Psoas muscle (tissue), 8 donors: ENCODE data around the gene PRR5L. TPM values are rescaled to one million over a fixed set of nuclear protein-coding genes. Genes with fewer than 3 reads are reported as not detected.

Source experiments
- ATAC-seq, 4 donors: fragments of 200-7000 bp; cut with Tn5 transposase; one replicate each; pipeline ENCODE4 v1.9.1; 2020; ENCODE audit warnings: moderate library complexity in 3 of 4, mild to moderate bottlenecking in 2 of 4
- DNase-seq, 2 donors: peaks; one replicate each; pipeline ENCODE4 v3.0.0-alpha.2; 2020
- H3K27ac ChIP-seq: fragments of 200-600 bp; one replicate; pipeline ENCODE4 v1.8.0; 2022
- H3K27me3 ChIP-seq, 3 donors: fragments of 200-600 bp in 1 of 3; one replicate each; pipeline versions ENCODE4 v1.6.1 to v1.8.0; 2013 to 2022; ENCODE audit warnings: low read length in 2 of 3, mild to moderate bottlenecking in 2 of 3, moderate library complexity in 1 of 3; ENCODE audit not compliant: insufficient read depth in 3 of 3
- H3K36me3 ChIP-seq, 2 donors: fragments of 200-600 bp in 1 of 2; one replicate each; pipeline versions ENCODE4 v1.6.1 to v1.8.0; 2013 to 2022; ENCODE audit warnings: low read depth in 1 of 2, mild to moderate bottlenecking in 1 of 2, moderate library complexity in 1 of 2; ENCODE audit not compliant: insufficient read depth in 1 of 2
- H3K4me1 ChIP-seq: fragments of 200-600 bp; one replicate; pipeline ENCODE4 v1.8.0; 2022
- H3K4me3 ChIP-seq: fragments of 200-600 bp; one replicate; pipeline ENCODE4 v1.8.0; 2022; ENCODE audit warnings: mild to moderate bottlenecking
- H3K9me3 ChIP-seq: fragments of 200-600 bp; one replicate; pipeline ENCODE4 v1.8.0; 2022
- WGBS, 3 donors: extraction: QIAGEN DNeasy Blood & Tissue Kit; methylation state at CpG; one replicate each; pipeline versions ENCODE4 v1.1.6 to v1.1.7; 2013; 5-methylcytosine and 5-hydroxymethylcytosine counted together
- intact Hi-C, 2 donors: fragments of 100-400 bp; cut with DNase I; formaldehyde crosslinking; loops; one replicate each; pipeline versions ENCODE4 v1.11.0 to v1.14.2; 2022
- polyA plus RNA-seq, 3 donors: library from polyadenylated mRNA; stranded (reverse); fragments of 200-250 nt; gene quantifications; one replicate each; pipeline ENCODE4 v1.2.3, GENCODE V29; 2013
- total RNA-seq, 4 donors: library from RNA; stranded (reverse); fragmentation: NEBNext Ultra II Directional in 2 of 4; extraction: Animal tissue kit (Norgen Biotek cat#: 25700) in 2 of 4; gene quantifications; one replicate each; pipeline versions ENCODE4 v1.2.1 to v1.2.4, GENCODE V29; 2021 to 2023
- TF ChIP-seq, protein P1 (sequence below): fragments of 200-600 bp; IDR thresholded peaks from one replicate; pipeline ENCODE4 v1.8.0; 2022; ENCODE audit warnings: antibody characterized with exemption
- donor health status: healthy with polysubstance abuse.
- donor health status: DM: no; HTN: no; CAD: no; lungs with moderate emphysema.
- donor health status: Bipolar disorder and iron deficiency.
- donor health status: healthy.
- donor health status: DM: yes; HTN: yes; CAD: no.
- donor health status: DM: no; HTN: no; CAD: no.
- donor health status: DM: no; HTN: no; CAD: no.
- donor health status: DM: yes; HTN: yes; CAD: no.

The PRR5L gene
- total and polyA plus RNA-seq, 7 donors = 0.39 to 2.5 (median 0.86) TPM

DNA sequence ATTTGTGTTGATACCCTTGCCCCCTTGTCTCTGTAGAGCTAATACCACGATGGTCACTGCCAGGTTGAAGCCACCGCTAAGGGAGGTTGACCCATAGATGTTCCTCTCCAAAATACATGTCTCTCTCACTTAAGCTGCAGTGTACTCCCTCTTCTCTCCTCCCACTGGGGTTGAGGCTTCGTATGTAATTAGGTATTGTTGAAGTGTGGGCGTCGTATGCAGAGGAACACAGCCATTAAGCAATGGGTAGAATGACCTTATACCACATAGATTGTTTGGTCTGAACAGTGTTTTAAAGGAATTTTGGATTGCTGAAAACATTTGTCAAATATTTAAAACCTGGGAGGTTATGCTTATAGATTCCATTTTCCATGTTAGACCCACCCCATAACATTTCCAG lies 142.0 kb downstream of the PRR5L start:
- peaks cover 18% of the 10 kb centered on the region for H3K4me1 ChIP-seq
- no peak for ATAC-seq
- H3K9me3 ChIP-seq = no peaks in the 10 kb centered on the region
- H3K27me3 ChIP-seq = no peaks in the 10 kb centered on the region
- no peaks in the 10 kb centered on the region for H3K36me3 ChIP-seq
- intact Hi-C loops = loop anchor here in 1 of 2 donors (10.0 kb wide), 1 partner anchor 53 kb away; no protein-coding TSS in a partner anchor
- TF ChIP-seq, protein P1, sequence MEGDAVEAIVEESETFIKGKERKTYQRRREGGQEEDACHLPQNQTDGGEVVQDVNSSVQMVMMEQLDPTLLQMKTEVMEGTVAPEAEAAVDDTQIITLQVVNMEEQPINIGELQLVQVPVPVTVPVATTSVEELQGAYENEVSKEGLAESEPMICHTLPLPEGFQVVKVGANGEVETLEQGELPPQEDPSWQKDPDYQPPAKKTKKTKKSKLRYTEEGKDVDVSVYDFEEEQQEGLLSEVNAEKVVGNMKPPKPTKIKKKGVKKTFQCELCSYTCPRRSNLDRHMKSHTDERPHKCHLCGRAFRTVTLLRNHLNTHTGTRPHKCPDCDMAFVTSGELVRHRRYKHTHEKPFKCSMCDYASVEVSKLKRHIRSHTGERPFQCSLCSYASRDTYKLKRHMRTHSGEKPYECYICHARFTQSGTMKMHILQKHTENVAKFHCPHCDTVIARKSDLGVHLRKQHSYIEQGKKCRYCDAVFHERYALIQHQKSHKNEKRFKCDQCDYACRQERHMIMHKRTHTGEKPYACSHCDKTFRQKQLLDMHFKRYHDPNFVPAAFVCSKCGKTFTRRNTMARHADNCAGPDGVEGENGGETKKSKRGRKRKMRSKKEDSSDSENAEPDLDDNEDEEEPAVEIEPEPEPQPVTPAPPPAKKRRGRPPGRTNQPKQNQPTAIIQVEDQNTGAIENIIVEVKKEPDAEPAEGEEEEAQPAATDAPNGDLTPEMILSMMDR = no peak
- WGBS, 3 donors = 95 to 98% (median 96%) methylated on average over 5 of the region's 5 CpGs
- no peak overlapping the region for H3K27ac ChIP-seq
- H3K4me3 ChIP-seq = no peak overlapping the region
- no peak for DNase-seq

DNA sequence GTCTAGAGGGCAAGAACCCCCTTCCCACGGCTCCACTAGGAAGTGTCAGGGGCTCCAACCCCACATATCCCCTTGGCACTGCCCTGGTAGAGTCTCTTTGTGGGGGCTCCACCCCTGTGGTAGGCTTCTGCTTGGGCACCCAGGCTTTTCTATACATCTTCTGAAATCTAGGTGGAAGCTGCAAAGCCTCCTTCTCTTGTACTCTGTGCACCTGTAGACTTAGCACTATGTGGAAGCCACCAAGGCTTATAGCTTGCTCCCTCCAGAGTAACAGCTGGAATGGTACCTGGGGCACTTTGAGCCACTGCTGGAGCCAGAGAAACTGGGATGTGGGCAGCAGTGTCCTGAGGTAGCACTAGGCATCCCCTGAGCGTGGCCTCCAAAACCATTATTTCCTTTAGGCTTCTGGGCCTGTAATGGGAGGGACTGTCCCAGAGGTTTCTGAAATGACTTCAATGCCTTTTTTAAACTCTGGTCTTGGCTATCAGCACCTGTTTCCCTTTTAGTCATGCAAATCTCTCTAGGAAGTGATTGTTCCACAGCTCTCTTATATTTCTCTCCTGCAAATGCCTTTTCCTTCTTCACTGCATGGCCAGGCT lies 145.6 kb downstream of the PRR5L start:
- DNase-seq (no peak), ATAC-seq (peak; percentile 69 to 85 (median 80))
- no peak overlapping the region for H3K27ac ChIP-seq
- no peak overlapping the region for H3K4me3 ChIP-seq
- 65 to 83% (median 68%) methylated on average over 2 of the region's 2 CpGs for WGBS, 3 donors
- no peaks in the 10 kb centered on the region for H3K27me3 ChIP-seq
- H3K9me3 ChIP-seq = no peaks in the 10 kb centered on the region
- peaks cover 14% of the 10 kb centered on the region for H3K4me1 ChIP-seq
- TF ChIP-seq, protein P1 = no peak
- intact Hi-C loops = no loop called here
- H3K36me3 ChIP-seq = no peaks in the 10 kb centered on the region

DNA sequence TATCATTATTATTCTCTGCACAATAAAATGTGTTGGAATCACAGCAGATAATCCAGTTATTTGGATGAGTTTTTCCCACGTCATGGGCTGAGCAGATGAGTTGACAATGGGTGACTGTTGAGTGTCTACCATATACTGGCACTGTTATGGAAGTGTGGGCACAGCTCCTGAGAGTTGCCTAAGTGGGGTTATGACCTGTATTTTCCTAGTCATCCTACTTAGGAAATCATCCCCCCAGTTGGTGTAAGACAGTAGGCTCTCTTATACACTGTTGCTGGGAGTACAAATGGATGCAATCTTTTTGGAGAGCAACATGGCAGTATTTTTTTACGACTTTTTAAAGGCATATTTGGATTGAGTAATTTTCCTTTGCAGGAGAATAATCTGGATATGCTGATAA lies 147.6 kb downstream of the PRR5L start:
- 85 to 89% (median 88%) methylated on average over 2 of the region's 2 CpGs for WGBS, 3 donors
- no peaks in the 10 kb centered on the region for H3K36me3 ChIP-seq
- intact Hi-C loops = no loop called here

DNA sequence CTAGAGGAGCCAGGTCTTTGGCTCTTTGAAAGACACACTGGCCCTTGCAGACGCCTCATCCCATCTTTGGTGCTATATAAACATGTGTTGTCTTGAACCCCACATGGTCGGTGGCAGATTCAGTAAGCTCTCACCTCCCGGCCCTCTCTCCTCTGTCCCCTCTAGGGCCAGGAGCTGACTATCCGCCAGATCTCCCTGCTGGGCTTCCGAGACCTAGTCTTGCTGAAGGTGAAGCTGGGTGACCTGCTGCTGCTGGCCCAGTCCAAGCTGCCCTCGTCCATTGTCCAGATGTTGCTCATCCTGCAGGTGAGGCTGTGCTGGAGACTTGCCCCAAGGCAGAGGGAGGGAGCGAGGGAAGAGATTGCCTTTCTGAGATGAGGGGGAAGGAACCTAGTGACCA lies 150.0 kb downstream of the PRR5L start:
- Histone ChIP-seq H3K4me3 (no peak overlapping the region), H3K27me3 (no peaks in the 10 kb centered on the region), H3K4me1 (peaks cover 19% of the 10 kb centered on the region), H3K27ac (no peak overlapping the region), H3K9me3 (no peaks in the 10 kb centered on the region), H3K36me3 (no peaks in the 10 kb centered on the region)
- WGBS, 3 donors = 92 to 97% (median 97%) methylated on average over 7 of the region's 7 CpGs
- ATAC-seq (no peak), DNase-seq (no peak)
- TF ChIP-seq, protein P1 = no peak
- intact Hi-C loops = no loop called here

More for the DNA sequence above, 147.6 kb downstream of the PRR5L start:
- Histone ChIP-seq H3K4me1 (peaks cover 19% of the 10 kb centered on the region), H3K27me3 (no peaks in the 10 kb centered on the region), H3K27ac (no peak overlapping the region), H3K9me3 (no peaks in the 10 kb centered on the region), H3K4me3 (no peak overlapping the region)
- no peak for ATAC-seq
- TF ChIP-seq, protein P1 = no peak
- DNase-seq = no peak

DNA sequence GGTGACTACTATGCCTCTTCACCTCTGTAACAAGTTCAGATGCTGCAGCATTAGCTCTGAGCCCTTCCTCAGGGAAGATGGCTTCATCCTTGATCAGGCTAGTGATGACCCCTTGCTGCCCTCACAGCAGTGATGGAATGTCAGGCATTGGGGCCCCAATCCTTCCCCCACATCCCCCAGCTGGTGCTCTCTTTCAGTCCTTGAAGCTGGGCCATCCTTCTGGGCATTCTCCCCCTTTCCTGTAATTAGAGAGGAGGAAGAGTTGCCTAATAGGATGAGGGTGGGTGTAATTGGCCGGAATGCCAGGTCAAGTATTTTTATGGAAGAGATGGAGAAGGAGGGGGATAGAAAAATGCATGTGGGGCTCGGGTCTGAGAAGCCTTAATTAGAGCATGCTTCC lies 151.4 kb downstream of the PRR5L start:
- Histone ChIP-seq H3K27ac (no peak overlapping the region), H3K9me3 (no peaks in the 10 kb centered on the region), H3K4me3 (no peak overlapping the region), H3K27me3 (no peaks in the 10 kb centered on the region), H3K36me3 (no peaks in the 10 kb centered on the region), H3K4me1 (peaks cover 7% of the 10 kb centered on the region)
- DNase-seq (no peak), ATAC-seq (peak; percentile 22 to 49 (median 40))
- intact Hi-C loops = no loop called here
- 25 to 46% (median 27%) methylated on average over 2 of the region's 2 CpGs for WGBS, 3 donors
- TF ChIP-seq, protein P1 = no peak
